T47D (cell line): ENCODE results near the gene UGT1A6.

Experiments
- DNase-seq, 2 experiments: peaks; one replicate each; pipeline versions ENCODE4 v3.0.0 to v3.0.0-alpha.2; 2011 to 2012; ENCODE audit warnings: low read depth in 1 of 2, low spot score in 1 of 2
- JUND ChIP-seq: IDR thresholded peaks from 2 replicates; pipeline ENCODE4 v1.6.1; 2012; ENCODE audit warnings: low read depth
- in situ Hi-C: cut with HindIII; loops from 2 replicates; pipeline ENCODE4 v1.10.0; 2016; ENCODE audit warnings: low sequenced_read_pairs, low pct_unique_long_range_greater_than_20kb

The UGT1A6 gene

DNA sequence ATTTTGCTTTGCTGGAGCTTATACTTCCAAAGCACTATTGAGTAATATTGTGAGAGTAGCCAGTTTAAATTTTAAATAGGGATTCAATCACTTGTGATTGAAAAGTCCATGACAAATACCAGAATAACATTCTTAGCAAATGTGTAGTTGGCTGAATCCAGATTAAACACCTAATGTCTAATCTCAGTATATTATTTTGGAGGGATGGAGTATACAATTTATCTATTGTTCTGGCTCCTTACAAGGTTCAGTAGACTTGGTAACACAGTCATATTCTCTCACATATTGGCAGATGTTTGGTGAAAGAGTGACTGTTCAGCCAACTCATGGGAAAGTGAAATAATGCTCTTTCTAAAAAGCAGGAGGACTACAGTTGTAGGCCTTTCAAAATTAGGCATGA, 18.8 kb upstream of the UGT1A6 start:
- in situ Hi-C loops = no loop called here
- no peak for DNase-seq
- no peak for TF ChIP-seq JUND

DNA sequence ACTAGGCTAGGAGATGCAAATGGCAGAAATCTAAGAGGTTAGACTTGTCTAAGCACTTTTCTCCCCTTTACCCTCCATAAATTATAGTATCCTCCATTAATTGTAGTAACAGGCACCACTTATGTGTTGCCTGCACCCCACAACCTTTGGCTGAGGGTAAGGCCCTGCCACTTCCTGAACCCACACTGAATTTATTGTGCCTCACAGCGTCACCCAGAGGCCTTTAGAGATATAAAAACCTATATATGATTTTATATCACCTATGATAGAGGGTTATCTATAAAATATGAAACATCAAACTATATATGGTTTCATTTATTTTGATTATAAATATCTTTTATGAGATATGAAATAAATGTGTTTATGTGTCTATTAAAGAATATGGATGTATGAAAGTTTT, 18.4 kb upstream of the UGT1A6 start:
- no peak for DNase-seq
- TF ChIP-seq JUND = no peak
- in situ Hi-C loops = no loop called here

DNA sequence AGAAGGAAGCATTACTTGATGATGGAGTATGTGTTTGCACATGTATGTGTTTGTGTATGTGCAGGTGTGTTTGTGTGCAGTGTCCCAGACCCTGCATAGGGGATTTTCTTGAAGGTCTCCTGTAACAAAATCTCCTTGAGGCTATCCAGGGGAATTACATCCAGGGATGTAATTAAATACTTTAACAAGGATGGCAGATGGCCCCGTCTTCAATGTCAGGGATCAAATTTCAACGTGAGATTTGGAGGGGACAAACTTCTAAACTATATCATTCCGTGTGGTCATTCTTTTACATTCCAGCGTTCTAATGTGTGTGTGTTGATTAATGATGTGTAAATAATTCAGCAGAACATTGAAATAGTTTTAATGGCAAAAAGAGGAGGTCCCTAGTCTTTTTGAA, 17.7 kb upstream of the UGT1A6 start:
- DNase-seq = no peak
- in situ Hi-C loops = no loop called here
- TF ChIP-seq JUND = no peak

DNA sequence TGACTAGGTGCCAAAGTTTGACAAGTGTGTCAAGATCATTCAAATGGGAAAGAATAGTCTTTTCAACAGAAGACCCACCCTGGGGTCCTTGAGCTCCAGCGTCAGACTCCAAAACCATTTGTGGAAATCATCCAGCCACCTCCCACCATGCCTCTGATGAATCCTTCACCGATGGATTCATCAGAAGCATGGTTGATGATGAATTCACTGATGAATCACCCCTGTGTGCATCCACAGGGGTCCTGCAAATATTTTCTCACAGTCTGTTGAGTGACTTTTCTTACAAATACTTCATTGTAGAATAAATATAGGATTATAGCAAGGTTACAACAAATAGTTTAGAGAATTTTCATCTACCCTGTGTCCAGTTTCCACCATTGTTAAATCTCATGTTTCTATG, 16.6 kb upstream of the UGT1A6 start:
- no peak for TF ChIP-seq JUND
- no peak for DNase-seq
- in situ Hi-C loops = no loop called here

DNA sequence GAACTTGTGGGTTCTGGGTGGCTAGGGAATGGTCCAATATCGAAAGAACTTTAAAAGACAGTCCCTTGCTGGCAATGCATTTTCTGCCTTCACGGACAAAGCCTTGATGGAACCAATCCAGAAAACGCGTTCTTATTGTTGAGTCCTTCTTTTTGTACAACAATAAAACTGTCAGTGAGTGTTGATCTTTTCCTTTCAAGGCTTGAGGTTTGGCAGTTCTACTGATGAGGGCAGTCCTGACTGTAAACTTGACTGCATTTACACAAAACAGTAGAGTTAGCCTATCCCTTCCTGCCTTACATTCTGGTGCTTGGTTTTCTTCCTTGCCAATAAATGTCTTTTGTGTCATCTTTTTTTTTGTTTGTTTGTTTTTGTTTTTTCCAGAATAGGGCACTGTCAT, 13.5 kb upstream of the UGT1A6 start:
- no peak for TF ChIP-seq JUND
- in situ Hi-C loops = no loop called here

DNA sequence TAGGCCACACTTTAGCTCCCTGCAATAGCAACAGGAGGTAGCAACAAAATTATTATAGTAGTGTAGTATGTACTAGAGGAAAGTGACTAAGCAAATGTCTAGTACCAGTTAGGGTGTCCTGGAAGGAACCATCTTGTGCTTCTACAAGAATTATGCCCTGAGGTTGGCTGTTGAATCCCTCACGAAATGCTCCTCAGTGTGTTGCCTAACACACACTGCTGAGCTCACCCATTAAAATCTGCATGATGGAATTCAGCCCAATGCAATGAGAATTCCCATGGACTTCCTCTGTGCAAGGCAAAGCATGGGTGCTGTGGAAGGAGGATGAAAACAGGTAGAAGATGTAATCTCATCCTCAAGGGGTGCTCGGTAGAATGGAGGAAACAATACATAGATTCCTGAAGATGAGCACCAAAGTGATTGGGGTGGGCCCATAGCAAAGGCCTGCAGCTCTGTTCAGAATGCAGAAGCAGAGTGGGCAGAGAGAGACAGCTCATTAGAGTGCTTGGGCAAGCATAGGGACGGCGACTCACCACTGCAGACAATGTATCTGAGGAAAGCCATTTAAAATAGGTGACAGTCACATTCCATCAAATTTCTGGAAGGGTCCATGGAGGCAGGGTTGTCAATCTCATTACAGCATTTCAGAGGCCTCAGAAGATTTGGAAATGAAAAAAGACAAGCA, 12.2 kb upstream of the UGT1A6 start:
- in situ Hi-C loops = no loop called here
- no peak for TF ChIP-seq JUND
- DNase-seq = no peak

More for the DNA sequence above, 13.5 kb upstream of the UGT1A6 start:
- no peak for DNase-seq

DNA sequence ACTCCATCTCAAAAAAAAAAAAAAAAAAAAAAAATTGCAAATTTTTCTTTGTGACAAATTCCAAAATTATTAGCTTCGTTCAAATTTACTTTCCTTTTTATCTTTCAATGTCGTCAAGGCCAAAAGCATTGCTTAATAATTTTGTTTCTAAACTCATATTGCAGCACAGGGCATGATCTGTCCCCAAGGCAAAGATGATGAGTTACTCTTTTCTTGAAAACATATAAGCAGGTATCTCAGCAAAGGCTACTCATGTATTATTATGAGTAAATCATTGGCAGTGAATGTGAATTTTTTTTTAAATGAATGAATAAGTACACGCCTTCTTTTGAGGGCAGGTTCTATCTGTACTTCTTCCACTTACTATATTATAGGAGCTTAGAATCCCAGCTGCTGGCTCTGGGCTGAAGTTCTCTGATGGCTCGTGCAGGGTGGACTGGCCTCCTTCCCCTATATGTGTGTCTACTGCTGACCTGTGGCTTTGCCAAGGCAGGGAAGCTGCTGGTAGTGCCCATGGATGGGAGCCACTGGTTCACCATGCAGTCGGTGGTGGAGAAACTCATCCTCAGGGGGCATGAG, 11.1 kb upstream of the UGT1A6 start, which contains the start of gene UGT1A7:
TSS of gene UGT1A7 (plus strand) at position 381 of the 579 bp plus-strand sequence. CDS start at position 418, 37 bp downstream.
- TF ChIP-seq JUND = no peak
- no peak for DNase-seq
- in situ Hi-C loops = no loop called here

DNA sequence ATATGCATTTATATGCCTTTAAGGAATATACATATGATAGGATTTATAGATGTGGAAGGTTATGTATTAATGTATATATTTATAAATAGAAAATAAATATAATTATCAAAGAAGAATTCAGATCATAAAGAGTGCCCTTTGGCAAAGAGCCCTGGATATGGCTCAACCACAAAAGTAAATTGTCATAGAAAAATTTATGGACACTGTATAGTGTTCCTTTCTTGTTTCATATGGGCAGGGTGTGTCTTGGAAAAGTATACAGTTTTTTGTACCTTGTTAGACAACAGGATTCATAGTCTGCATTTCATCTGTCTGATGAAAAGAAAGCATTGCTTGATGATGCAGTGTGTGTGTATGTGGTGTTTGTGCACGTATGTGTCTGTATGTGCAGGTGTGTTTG, 8.1 kb upstream of the UGT1A6 start:
- no peak for TF ChIP-seq JUND
- in situ Hi-C loops = no loop called here
- DNase-seq = no peak

DNA sequence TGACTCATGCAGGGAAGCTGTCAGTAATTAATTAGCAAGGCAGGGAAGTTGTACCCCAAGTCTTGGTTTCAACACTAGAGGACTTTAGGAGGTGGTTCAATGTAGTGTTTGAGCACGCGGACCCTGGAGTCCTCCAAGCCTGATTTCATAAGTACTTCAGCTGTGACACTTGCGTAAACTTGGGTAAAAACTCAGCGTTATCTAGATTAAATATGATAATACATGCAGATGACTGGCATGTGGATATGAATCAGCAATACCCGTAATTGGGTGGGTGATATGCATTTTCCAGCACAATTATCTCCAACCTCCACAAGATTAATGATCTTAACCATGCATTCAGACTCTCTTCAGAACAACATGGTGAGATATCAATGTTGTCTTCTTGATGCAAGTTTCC, 5.8 kb upstream of the UGT1A6 start:
- no peak for TF ChIP-seq JUND
- in situ Hi-C loops = no loop called here
- no peak for DNase-seq

DNA sequence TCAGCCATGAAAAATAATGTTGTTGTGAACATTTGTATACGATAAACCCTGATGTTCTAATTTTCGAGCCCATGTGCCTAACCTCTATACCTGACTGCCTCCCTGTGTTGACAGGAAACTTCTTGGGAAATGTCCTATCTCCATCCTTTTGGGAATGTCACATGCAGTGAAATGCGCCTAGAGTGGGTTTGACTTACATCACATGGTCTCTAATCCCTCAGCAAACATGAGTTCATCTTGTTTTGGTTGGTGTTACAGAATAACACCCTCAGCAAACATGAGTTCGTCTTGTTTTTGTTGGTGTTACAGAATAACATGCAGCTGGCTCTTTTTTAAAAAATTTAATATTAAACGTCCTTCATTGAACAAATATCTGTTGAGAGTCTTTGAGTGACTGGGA, 4.3 kb upstream of the UGT1A6 start:
- in situ Hi-C loops = no loop called here
- no peak for TF ChIP-seq JUND
- no peak for DNase-seq

DNA sequence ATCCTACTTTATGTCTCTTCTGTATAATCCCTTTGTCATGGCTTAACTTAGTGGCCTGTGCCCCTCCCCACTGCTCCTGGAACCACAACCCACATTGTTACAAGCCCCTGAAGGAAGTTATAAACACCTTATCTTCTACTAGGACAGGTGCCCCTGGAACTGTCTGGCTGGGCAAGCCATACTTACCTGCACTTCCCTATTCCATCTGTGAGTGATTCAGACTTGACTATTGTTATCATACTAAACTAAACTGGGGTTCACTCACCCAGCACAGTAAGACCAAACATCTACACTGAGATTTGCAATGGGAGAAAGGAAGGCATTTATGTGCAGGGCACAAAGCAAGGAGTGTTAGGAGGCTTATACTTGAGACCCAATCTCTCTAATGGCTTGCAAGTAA, 3.7 kb upstream of the UGT1A6 start:
- in situ Hi-C loops = no loop called here
- no peak for DNase-seq
- TF ChIP-seq JUND = no peak

DNA sequence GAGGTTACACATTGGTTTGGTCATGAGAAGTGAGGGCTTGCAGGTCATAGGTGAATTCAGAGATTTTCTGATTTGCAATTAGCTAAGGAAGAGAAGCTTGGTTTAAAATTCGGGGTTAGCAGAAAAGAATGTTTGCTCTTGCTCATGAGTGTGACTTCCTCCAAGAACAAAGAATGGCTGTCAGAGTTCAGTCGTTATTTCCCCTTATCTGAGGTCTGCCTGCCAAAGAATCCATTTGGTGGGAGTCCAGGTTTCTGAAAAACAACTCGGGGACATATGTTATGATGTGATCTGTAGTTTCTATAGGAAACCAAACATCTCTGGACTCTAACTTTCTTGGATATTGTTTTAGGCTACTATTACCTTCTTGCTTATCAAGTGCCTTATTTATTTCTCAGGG, 3.2 kb upstream of the UGT1A6 start:
- in situ Hi-C loops = no loop called here
- DNase-seq = no peak
- no peak for TF ChIP-seq JUND

DNA sequence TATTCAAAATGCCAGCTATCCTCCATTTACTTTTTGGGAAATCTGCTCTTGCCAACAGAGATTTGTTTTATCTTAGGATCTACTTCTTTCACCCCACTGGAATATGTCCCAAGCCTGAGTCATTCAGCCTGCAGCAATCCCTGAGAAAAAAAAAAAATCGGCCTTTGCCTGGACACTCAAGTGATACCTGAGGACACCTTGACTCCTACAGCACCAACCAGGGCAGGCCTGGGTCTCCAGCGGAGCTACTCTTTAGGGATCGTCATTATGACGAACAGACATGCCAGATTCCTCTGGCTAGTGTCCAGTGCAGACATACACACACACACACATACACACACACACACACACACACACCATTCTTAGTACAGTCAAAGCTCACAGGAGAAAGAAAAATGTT, 2.2 kb upstream of the UGT1A6 start:
- no peak for TF ChIP-seq JUND
- DNase-seq = no peak
- in situ Hi-C loops = no loop called here
